H9 (cell line): Measurements from ENCODE around the gene BPIFB2. TPM values are rescaled to one million over a fixed set of nuclear protein-coding genes. Genes with fewer than 3 reads are reported as not detected.

Source experiments
- DNase-seq: peaks from one replicate; pipeline ENCODE4 v3.0.0-alpha.2; 2017
- H2AFZ ChIP-seq: one replicate; pipeline ENCODE4 v1.6.1; 2013; ENCODE audit warnings: mild to moderate bottlenecking, low read length, control low read depth, moderate library complexity
- H2AK5ac ChIP-seq: 2 replicates; pipeline ENCODE4 v1.6.1; 2013; ENCODE audit warnings: low read length, control low read depth, mixed read lengths; ENCODE audit not compliant: insufficient read length
- H2BK120ac ChIP-seq: one replicate; pipeline ENCODE4 v1.6.1; 2013; ENCODE audit warnings: low read depth, mild to moderate bottlenecking, low read length, control low read depth, inconsistent platforms; ENCODE audit not compliant: poor library complexity, severe bottlenecking
- H2BK12ac ChIP-seq: 2 replicates; pipeline ENCODE4 v1.6.1; 2013; ENCODE audit warnings: low read length, control low read depth, mixed read lengths, low read depth; ENCODE audit not compliant: insufficient read length
- H2BK15ac ChIP-seq: 2 replicates; pipeline ENCODE4 v1.6.1; 2013; ENCODE audit warnings: low read depth, low read length, control low read depth
- H2BK20ac ChIP-seq: one replicate; pipeline ENCODE4 v1.6.1; 2013; ENCODE audit warnings: low read depth, mild to moderate bottlenecking, low read length, control low read depth, inconsistent platforms; ENCODE audit not compliant: poor library complexity, severe bottlenecking
- H2BK5ac ChIP-seq: 2 replicates; pipeline ENCODE4 v1.6.1; 2013; ENCODE audit warnings: low read length, control low read depth, mixed read lengths; ENCODE audit not compliant: insufficient read length
- H3K14ac ChIP-seq: 2 replicates; pipeline ENCODE4 v1.6.1; 2013; ENCODE audit warnings: low read length, control low read depth; ENCODE audit not compliant: insufficient read depth
- H3K18ac ChIP-seq: 2 replicates; pipeline ENCODE4 v1.6.1; 2013; ENCODE audit warnings: low read depth, mild to moderate bottlenecking, mixed read lengths, low read length, control low read depth; ENCODE audit not compliant: insufficient read length
- H3K23ac ChIP-seq: 2 replicates; pipeline ENCODE4 v1.6.1; 2013; ENCODE audit warnings: low read length, control low read depth, mixed read lengths, low read depth; ENCODE audit not compliant: insufficient read length
- H3K23me2 ChIP-seq: 2 replicates; pipeline ENCODE4 v1.6.1; 2013; ENCODE audit warnings: low read depth, mild to moderate bottlenecking, mixed read lengths, low read length, control low read depth; ENCODE audit not compliant: insufficient read length, poor library complexity, severe bottlenecking
- H3K27ac ChIP-seq: 2 replicates; pipeline ENCODE4 v1.5.1; 2013; ENCODE audit warnings: low read length, control low read depth, mixed read lengths, low read depth; ENCODE audit not compliant: insufficient read length
- H3K27me3 ChIP-seq: 2 replicates; pipeline ENCODE4 v1.6.1; 2013; ENCODE audit warnings: low read length, control low read depth, inconsistent platforms; ENCODE audit not compliant: insufficient read depth
- H3K4ac ChIP-seq: 2 replicates; pipeline ENCODE4 v1.6.1; 2013; ENCODE audit warnings: low read depth, mild to moderate bottlenecking, control low read depth, inconsistent platforms, low read length, moderate library complexity
- H3K4me1 ChIP-seq: 2 replicates; pipeline ENCODE4 v1.6.1; 2013; ENCODE audit warnings: low read length, control low read depth, inconsistent platforms; ENCODE audit not compliant: insufficient read depth
- H3K4me2 ChIP-seq: 2 replicates; pipeline ENCODE4 v1.6.1; 2013; ENCODE audit warnings: low read length, control low read depth, mixed read lengths; ENCODE audit not compliant: insufficient read length, insufficient read depth
- H3K56ac ChIP-seq: 2 replicates; pipeline ENCODE4 v1.6.1; 2013; ENCODE audit warnings: low read depth, mild to moderate bottlenecking, mixed read lengths, low read length, control low read depth; ENCODE audit not compliant: insufficient read length
- H3K79me1 ChIP-seq: 2 replicates; pipeline ENCODE4 v1.6.1; 2013; ENCODE audit warnings: low read depth, mild to moderate bottlenecking, moderate library complexity, low read length, control low read depth, inconsistent platforms; ENCODE audit not compliant: insufficient read depth, poor library complexity, severe bottlenecking
- H3K79me2 ChIP-seq: 2 replicates; pipeline ENCODE4 v1.6.1; 2013; ENCODE audit warnings: low read length, control low read depth, inconsistent platforms; ENCODE audit not compliant: insufficient read depth
- H3K9ac ChIP-seq: 2 replicates; pipeline ENCODE4 v1.6.1; 2013; ENCODE audit warnings: low read length, control low read depth, mixed read lengths; ENCODE audit not compliant: insufficient read length; ENCODE audit errors: extremely low read depth
- H3K9me3 ChIP-seq: one replicate; pipeline ENCODE4 v1.6.1; 2013; ENCODE audit warnings: low read depth, low read length, inconsistent platforms; ENCODE audit not compliant: control insufficient read depth
- H3T11ph ChIP-seq: one replicate; pipeline ENCODE4 v1.6.1; 2013; ENCODE audit warnings: mild to moderate bottlenecking, low read length, control low read depth, inconsistent platforms
- H4K20me1 ChIP-seq: one replicate; pipeline ENCODE4 v1.6.1; 2013; ENCODE audit not compliant: control insufficient read depth, insufficient read length, insufficient read depth
- H4K5ac ChIP-seq: 2 replicates; pipeline ENCODE4 v1.6.1; 2013; ENCODE audit warnings: low read depth, mild to moderate bottlenecking, mixed read lengths, low read length, control low read depth; ENCODE audit not compliant: insufficient read length
- H4K8ac ChIP-seq: replicated peaks from 2 replicates; pipeline ENCODE4 v1.6.1; 2013; ENCODE audit warnings: low read length, control low read depth, mixed read lengths, low read depth; ENCODE audit not compliant: insufficient read length
- H4K91ac ChIP-seq: 2 replicates; pipeline ENCODE4 v1.6.1; 2013; ENCODE audit warnings: low read depth, mild to moderate bottlenecking, moderate library complexity, mixed read lengths, low read length, control low read depth; ENCODE audit not compliant: insufficient read length
- H3K27ac Mint-ChIP-seq, 3 experiments: 2 replicates in 2 of 3; 3 replicates in 1 of 3; pipeline ENCODE4 v1.8.0; 2020 to 2021; ENCODE audit warnings: mixed read lengths in 3 of 3, mild to moderate bottlenecking in 1 of 3, moderate library complexity in 1 of 3
- H3K27me3 Mint-ChIP-seq: 2 replicates; pipeline ENCODE4 v1.8.0; 2021; ENCODE audit warnings: low read depth, mild to moderate bottlenecking, moderate library complexity, mixed read lengths
- H3K36me3 Mint-ChIP-seq, 3 experiments: 2 replicates in 2 of 3; 3 replicates in 1 of 3; pipeline ENCODE4 v1.8.0; 2020 to 2021; ENCODE audit warnings: low read depth in 3 of 3, mixed read lengths in 3 of 3; ENCODE audit not compliant: insufficient read depth in 1 of 3
- H3K4me1 Mint-ChIP-seq, 2 experiments: 2 replicates each; pipeline ENCODE4 v1.8.0; 2020; ENCODE audit warnings: mixed read lengths in 2 of 2
- H3K4me3 Mint-ChIP-seq, 2 experiments: 2 replicates in 1 of 2; 3 replicates in 1 of 2; pipeline ENCODE4 v1.8.0; 2020 to 2021; ENCODE audit warnings: mild to moderate bottlenecking in 2 of 2, mixed read lengths in 2 of 2, moderate library complexity in 1 of 2
- H3K9me3 Mint-ChIP-seq, 2 experiments: 2 replicates in 1 of 2; 3 replicates in 1 of 2; pipeline ENCODE4 v1.8.0; 2020; ENCODE audit warnings: mild to moderate bottlenecking in 2 of 2, mixed read lengths in 2 of 2, moderate library complexity in 1 of 2
- CTCF ChIP-seq: fragments of 200-600 bp; sonication (generic); conservative IDR thresholded peaks from 3 replicates; pipeline ENCODE4 v1.8.0; 2021; ENCODE audit warnings: antibody characterized with exemption, mild to moderate bottlenecking
- WGBS: extraction: QIAGEN DNeasy Blood & Tissue Kit; methylation state at CpG from one replicate; pipeline ENCODE4 v1.1.7; 2013; ENCODE audit warnings: missing lambda C conversion rate, low lambda C conversion rate, mixed read lengths; ENCODE audit not compliant: insufficient read length; ENCODE audit errors: extremely low coverage; 5-methylcytosine and 5-hydroxymethylcytosine counted together
- total RNA-seq: library from RNA; stranded (reverse); gene quantifications from 2 replicates; pipeline ENCODE4 v1.2.1, GENCODE V29; 2021

BPIFB2 gene
- total RNA-seq, 1 experiment from 2014 or later = not detected

GRCh38 chr20:32991792-32992641 lies 15.5 kb upstream of the BPIFB2 start:
- Histone ChIP-seq H3K4me1 (no peaks in the 10 kb centered on the region), H3K56ac (no peak overlapping the region), H3K23ac (no peak overlapping the region), H3K4me2 (no peak overlapping the region), H3K18ac (no peak overlapping the region), H4K91ac (no peak overlapping the region), H3K4ac (no peak overlapping the region), H4K8ac (no peak overlapping the region), H3K79me1 (no peaks in the 10 kb centered on the region), H2BK20ac (no peak overlapping the region), H3T11ph (no peak overlapping the region), H3K23me2 (no peaks in the 10 kb centered on the region), H4K20me1 (no peaks in the 10 kb centered on the region), H4K5ac (no peak overlapping the region), H3K79me2 (no peaks in the 10 kb centered on the region), H3K9ac (no peak overlapping the region), H2AFZ (no peak overlapping the region), H2BK5ac (no peak overlapping the region), H2BK15ac (no peak overlapping the region), H2AK5ac (no peak overlapping the region), H3K27me3 (no peaks in the 10 kb centered on the region), H3K9me3 (no peaks in the 10 kb centered on the region), H3K27ac (no peak overlapping the region), H3K14ac (no peak overlapping the region), H2BK12ac (no peak overlapping the region), H2BK120ac (no peak overlapping the region)
- Mint-ChIP-seq H3K4me3 (no peak overlapping the region), H3K9me3 (no peaks in the 10 kb centered on the region), H3K27me3 (peaks cover 2% of the 10 kb centered on the region), H3K27ac (no peak overlapping the region), H3K36me3 (no peaks in the 10 kb centered on the region), H3K4me1 (no peaks in the 10 kb centered on the region)
- no peak for TF ChIP-seq CTCF
- DNase-seq = no peak
- WGBS = no CpG with 5 or more reads among the region's 8 CpGs
